ENCODE data around the gene TBX3.

The TBX3 gene

GRCh38 chr12:114678718-114679117, 5.3 kb downstream of the TBX3 start:
- H3K4me3 ChIP-seq (replicated peaks; ENCODE audit: low read depth, low read length), result peak overlapping the region; percentile 99
- no peak for TF ChIP-seq CTCF (IDR thresholded peaks at IDR 0.05; ENCODE audit: low read length, missing control alignments)

GRCh38 chr12:114678028-114678427, 5.9 kb downstream of the TBX3 start:
- no peak for DNase-seq (ENCODE audit: low read depth)
- H3K4me3 ChIP-seq (replicated peaks; ENCODE audit: low read depth, low read length), result peak overlapping the region; percentile 99
- no peak for TF ChIP-seq CTCF (IDR thresholded peaks at IDR 0.05; ENCODE audit: low read length, missing control alignments)

More at GRCh38 chr12:114678718-114679117, 5.3 kb downstream of the TBX3 start:
- DNase-seq (ENCODE audit: low read depth), result no peak

GRCh38 chr12:114676142-114676741, 7.7 kb downstream of the TBX3 start:
- no peak for TF ChIP-seq CTCF (IDR thresholded peaks at IDR 0.05; ENCODE audit: low read length, missing control alignments)
- DNase-seq (ENCODE audit: low read depth), result no peak
- H3K4me3 ChIP-seq (replicated peaks; ENCODE audit: low read depth, low read length), result no peak overlapping the region

- DNase-seq (ENCODE audit: low read depth), result no peak
- no peak overlapping the region for H3K4me3 ChIP-seq (replicated peaks; ENCODE audit: low read depth, low read length)
- no peak for TF ChIP-seq CTCF (IDR thresholded peaks at IDR 0.05; ENCODE audit: low read length, missing control alignments)
Measured at GRCh38 chr12:114674251-114675047, 9.5 kb downstream of the TBX3 start.

GRCh38 chr12:114673901-114674250, 10.1 kb downstream of the TBX3 start:
- DNase-seq (ENCODE audit: low read depth), result no peak
- H3K4me3 ChIP-seq (replicated peaks; ENCODE audit: low read depth, low read length), result no peak overlapping the region
- TF ChIP-seq CTCF (IDR thresholded peaks at IDR 0.05; ENCODE audit: low read length, missing control alignments), result no peak

GRCh38 chr12:114673169-114673833, 10.7 kb downstream of the TBX3 start:
- peak overlapping the region; percentile 12 for H3K4me3 ChIP-seq (replicated peaks; ENCODE audit: low read depth, low read length)
- peak; percentile 85 for DNase-seq (ENCODE audit: low read depth)
- TF ChIP-seq CTCF (IDR thresholded peaks at IDR 0.05; ENCODE audit: low read length, missing control alignments), result no peak

Measured in fibroblast of pulmonary artery (primary cell).